Measurements from ENCODE around the gene CCDC30.
"Not testable (repeated sequence)": the region's sequence is repeated elsewhere in the genome, so short reads cannot be mapped to it uniquely, and the experiment has no call there.

Gene CCDC30

DNA sequence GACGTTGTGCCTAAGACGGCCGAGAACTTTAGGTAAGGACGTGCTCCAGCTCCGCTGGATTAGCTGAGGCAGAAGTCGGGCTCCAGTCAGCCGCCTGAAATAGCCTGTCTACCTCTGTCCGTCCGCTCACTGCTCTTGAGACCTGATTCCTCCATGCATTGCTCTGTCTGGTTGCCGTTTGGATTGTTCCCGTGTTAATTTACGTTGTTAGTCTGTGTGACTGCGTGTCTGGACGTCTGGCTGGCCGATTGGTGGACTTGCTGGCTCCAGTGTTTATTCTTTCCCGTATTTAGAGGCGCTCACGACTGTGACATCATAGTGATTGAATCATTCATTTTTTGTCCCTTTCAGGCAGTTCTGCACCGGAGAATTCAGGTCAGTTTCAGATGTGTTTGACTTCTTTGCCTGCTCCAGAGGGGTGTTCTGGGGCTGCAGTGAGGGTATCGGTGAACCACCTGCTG, 195.8 kb downstream of the CCDC30 start:
- DNase-seq, result no peak

- DNase-seq, result no peak
These were observed 197.9 kb downstream of the CCDC30 start for GRCh38 chr1:42660907-42661500.

- no peak for DNase-seq
These were observed 206.8 kb downstream of the CCDC30 start for GRCh38 chr1:42669936-42670335.

DNA sequence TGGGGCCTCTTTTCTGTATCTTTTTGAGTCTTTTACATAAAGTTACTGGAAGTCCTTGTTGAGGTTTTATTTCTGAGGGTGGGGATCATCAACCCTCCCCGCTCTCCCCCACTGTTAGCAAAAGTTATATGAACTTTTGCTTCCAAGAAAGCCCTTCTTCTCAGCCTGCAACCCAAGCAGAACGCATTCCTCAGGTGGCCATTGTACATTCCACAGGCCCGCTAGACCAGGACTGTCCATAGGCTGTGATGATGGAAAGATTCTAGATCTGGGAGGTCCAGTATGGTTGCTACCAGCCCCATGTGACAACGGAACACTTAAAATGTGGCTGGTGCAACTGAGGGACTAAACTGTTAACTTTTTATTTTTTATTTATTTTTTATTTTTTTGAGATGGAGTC, 207.3 kb downstream of the CCDC30 start:
- DNase-seq, result no peak

GRCh38 chr1:42674214-42674613, 211.1 kb downstream of the CCDC30 start:
- DNase-seq, result no peak

DNA sequence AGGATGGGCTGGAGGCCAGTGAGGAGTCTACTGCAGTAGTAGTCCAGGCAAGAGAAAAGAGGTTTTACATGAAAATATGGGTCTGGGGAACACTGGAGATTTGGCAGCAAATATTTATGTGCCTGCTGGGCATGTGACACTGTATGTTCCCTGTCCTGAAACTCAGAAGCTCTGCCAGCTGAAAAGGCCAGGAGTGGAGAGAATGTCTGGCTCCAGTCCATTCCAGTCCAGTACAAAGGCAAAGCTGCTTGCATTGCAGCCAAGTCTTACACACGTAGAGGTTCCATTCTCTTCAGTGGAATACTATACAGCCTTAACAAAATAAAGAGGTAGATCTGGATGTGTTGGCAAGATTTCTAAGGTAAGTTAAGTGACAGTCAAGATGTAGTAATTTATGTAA, 211.6 kb downstream of the CCDC30 start:
- no peak for DNase-seq

- DNase-seq, result no peak
These were observed 212.4 kb downstream of the CCDC30 start for GRCh38 chr1:42675467-42675866.

- DNase-seq, result no peak
These were observed 213.5 kb downstream of the CCDC30 start for GRCh38 chr1:42676534-42677087.

GRCh38 chr1:42679364-42679983, 216.4 kb downstream of the CCDC30 start:
- DNase-seq, result no peak

GRCh38 chr1:42680055-42680454, 217.0 kb downstream of the CCDC30 start:
- no peak for DNase-seq

- DNase-seq, result no peak
These were observed 218.0 kb downstream of the CCDC30 start for GRCh38 chr1:42680921-42681683.

GRCh38 chr1:42681741-42682483, 218.8 kb downstream of the CCDC30 start, which contains the start of gene YBX1:
TSS of gene YBX1 (plus strand) at chr1:42682418. CDS start at chr1:42682566, 148 bp downstream.
- DNase-seq, result peak; percentile 90

GRCh38 chr1:42682484-42682738, 219.3 kb downstream of the CCDC30 start:
- not testable (repeated sequence) for DNase-seq

DNA sequence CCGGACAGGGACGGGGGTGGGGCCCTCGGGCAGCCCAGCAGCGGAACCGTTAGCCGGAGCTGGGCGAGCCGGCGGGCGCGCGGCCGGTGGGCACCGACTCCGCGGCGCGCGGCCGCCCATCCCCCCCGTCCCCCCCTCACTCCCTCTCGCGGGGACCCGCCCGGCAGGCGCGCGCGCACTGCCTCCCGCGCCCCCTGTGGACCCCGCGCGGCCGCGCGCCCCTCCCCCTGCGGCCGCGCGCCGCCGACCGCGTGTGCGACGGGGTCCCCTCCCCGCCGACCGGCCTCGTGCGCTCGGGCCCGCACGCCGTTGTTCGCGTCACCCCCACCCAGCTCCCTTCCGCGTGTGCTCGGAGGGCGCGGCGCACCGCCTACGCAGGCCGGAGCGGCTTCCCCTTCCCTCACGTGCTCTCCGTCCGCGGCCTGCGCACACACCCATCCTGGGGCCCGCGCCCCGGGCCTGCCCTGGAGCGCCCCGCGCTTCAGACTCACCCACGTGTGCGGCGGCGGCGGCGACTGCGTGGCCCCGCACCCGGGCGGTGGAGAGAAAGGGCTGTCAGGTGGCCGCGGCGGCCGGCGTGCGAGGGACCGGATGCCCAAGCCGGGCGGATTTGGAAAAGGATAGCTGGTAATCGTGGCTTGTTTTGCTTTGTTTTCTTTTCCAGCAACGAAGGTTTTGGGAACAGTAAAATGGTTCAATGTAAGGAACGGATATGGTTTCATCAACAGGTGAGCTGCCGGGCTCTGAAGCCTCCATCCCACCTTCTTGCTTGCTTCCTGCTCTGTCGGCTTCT, 219.8 kb downstream of the CCDC30 start:
- DNase-seq, result peak; percentile 71

GRCh38 chr1:42684139-42684538, 221.1 kb downstream of the CCDC30 start:
- no peak for DNase-seq

DNA sequence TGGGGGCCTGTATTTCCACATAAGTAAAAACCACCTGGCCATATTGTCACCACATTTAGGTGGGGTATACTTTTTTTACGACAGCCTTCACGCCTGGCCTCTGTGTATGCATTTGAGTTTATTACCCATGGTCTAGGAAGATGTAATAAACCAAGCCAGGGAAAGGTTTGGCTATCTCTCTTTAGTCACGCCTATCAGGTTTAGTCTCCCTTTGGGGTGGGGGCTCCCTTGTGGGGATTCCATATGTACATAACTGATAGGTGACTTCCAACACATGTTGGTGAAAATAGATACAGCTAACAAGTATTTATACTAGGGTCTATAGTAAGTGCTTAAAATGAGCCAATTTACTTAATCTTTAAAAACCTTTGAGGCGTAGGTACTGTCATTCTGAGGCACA, 223.3 kb downstream of the CCDC30 start:
- no peak for DNase-seq

DNA sequence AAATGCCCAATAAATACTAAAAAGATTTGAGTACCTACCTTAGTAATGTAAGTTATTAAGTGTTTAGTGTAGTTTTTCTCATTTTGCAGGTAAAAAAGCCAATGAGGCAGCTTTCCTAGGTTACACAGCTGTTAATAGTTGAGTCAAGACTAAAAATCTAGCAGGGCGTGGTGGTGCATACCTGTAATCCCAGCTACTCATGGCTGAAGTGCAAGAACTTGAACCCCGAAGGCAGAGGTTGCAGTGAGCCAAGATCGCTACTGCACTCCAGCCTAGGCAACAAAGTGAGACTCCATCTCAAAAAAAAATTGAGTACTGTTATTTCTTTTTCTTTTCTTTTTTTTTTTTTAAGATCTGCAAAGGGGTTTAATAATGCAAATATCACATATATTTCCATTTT, 226.8 kb downstream of the CCDC30 start:
- no peak for DNase-seq

GRCh38 chr1:42690477-42691156, 227.5 kb downstream of the CCDC30 start:
- DNase-seq, result no peak

- DNase-seq, result no peak
These were observed 228.0 kb downstream of the CCDC30 start for GRCh38 chr1:42691157-42691498.

GRCh38 chr1:42692461-42692860, 229.4 kb downstream of the CCDC30 start:
- no peak for DNase-seq

DNA sequence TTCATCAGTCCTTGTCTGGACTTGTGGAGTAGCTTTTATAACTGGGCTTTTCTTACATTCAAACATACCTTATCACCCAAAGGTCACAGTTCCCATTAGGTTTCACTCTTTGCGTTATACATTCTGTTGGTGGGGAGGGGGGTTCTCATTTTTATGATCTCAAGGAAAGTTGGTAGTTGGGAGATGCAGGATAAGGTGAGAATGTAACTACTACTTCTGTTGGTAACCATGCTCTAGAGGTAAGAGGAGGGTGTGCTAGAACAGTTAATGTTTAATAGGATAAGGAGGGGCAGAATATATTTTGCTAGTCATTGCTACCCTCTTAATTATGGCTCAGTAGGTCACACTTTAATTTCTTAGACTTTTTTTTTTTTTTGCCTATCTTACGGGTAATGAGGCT, 229.8 kb downstream of the CCDC30 start:
- DNase-seq, result no peak
